GM18867 (cell line): ENCODE results near the gene KAT6B.
"Not testable (repeated sequence)": the region's sequence is repeated elsewhere in the genome, so short reads cannot be mapped to it uniquely, and the experiment has no call there.

Experiments
- ATAC-seq: cut with Tn5 transposase; IDR thresholded peaks from one replicate; pipeline ENCODE4 v1.9.1; 2021; ENCODE audit warnings: mild to moderate bottlenecking, moderate library complexity; ENCODE audit not compliant: unreplicated experiment

KAT6B gene

DNA sequence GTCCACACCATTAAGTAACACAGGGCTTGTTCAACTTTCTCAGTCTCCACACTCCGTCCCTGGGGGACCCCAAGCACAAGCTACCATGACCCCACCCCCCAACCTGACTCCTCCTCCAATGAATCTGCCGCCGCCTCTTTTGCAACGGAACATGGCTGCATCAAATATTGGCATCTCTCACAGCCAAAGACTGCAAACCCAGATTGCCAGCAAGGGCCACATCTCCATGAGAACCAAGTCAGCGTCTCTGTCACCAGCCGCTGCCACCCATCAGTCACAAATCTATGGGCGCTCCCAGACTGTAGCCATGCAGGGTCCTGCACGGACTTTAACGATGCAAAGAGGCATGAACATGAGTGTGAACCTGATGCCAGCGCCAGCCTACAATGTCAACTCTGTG is 204.0 kb downstream of the KAT6B start:
- no peak for ATAC-seq

DNA sequence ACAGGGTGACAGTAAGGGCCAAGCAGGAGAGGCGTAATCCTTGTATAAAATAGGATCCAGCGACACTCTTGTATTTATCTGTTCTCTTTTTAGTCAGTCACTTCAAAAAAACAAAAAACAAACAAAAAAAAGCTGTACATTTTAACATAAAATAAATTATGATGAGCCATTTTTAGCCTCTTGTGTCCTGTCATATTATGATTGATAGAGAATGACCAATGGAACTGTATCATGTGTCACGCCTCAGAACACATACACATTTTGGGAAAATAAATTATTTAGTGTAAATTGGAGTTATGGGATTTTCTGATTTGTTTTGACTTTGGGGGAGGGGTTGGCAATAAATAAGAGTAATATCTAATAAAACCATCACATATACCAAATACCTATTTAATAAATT is 205.7 kb downstream of the KAT6B start:
- ATAC-seq: no peak

DNA sequence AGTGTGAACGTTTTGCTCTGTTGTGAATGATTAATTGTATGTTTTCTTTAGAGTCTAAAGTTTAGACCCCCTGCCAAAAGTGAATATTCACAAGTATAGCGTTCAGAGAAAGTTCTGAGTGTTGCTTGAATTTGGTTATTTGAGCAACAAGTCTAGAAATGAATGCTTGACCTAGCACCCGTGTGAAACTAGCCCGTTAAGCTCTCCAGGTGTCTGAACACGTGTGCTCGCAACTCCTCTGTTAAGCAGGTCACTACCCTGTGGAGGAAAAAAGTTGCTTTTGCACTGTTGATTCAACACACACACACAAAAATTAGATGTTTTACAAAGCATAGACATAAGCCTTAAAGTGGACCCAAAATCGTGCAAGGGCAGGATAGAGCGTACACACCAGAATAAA is 206.4 kb downstream of the KAT6B start:
- no peak for ATAC-seq

DNA sequence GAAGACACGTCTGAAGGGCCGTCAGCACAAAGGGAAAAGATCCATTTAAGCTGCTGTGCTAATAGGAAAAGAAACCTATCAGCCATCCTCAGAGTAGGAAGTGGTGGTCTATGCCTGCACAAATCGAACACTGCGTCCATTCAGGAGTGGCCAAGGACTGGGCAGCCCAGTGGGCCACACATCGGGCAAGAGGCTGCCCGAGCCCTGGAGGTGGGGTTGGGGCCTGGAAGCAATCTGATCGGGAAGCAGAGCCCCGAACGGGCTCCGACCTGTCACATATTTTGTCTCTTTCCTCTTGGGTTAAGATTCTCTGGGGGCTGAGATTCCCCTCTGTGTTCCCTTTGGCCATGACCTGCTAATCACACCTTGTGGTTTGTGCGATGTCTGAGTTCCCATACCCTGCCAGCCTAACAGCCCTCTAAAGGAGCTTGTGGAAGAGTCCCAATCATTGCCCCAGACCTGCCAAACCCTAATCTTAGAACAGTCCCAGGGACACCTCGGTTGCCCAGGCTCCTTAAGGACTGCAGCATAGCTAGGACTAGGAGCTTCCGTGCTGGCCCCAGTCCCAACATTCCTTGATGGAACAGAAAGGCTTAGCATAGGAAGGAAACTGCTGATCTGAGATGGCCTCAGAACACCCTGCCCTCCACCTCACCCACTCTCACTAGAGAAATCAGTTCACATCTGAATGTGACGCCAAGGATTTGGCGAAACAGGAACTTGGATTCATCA is 207.2 kb downstream of the KAT6B start:
- ATAC-seq: no peak

DNA sequence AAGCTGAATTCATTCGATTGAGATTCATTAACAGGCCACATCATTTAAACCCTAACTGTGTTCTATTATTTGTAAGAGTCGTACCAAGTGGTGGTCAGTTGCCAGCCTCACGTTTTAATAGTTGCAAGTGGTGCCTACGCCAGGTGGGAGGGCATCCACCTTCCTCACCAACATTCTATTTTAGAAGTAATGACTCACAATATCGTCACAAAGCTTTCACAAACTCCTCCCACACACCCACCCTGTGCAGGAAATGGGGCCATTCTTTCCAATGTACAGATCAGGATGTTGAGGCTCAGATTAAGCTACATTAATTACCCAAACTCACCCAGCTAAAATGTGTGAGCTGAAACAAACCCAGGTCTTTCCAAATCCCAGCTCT is 207.7 kb downstream of the KAT6B start:
- ATAC-seq: no peak

DNA sequence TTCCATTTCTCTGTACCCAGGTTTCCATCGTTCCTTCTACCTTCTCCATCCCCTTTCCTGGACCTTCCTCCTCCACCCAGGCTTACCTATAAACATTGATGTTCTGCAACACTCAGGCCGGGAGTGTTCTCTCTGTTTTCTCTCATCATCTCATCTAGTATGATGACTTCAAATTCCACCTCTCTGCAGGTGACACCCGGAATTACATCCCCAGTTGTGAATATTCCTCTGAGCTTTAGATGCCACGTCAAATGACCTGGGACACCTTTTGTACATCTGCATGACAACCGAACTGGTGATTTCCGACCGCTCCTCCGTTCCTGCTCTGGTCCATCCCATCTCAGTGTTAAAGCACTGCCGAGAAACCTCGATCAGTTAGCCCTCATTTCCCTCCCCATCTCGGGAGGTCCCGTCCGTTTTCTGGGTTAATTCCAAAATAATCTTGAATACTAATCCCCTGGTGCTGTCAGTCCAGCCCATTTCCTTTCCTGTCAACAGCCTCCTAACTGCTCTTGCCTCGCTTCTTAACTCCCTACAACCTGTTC is 208.4 kb downstream of the KAT6B start:
- ATAC-seq: no peak

DNA sequence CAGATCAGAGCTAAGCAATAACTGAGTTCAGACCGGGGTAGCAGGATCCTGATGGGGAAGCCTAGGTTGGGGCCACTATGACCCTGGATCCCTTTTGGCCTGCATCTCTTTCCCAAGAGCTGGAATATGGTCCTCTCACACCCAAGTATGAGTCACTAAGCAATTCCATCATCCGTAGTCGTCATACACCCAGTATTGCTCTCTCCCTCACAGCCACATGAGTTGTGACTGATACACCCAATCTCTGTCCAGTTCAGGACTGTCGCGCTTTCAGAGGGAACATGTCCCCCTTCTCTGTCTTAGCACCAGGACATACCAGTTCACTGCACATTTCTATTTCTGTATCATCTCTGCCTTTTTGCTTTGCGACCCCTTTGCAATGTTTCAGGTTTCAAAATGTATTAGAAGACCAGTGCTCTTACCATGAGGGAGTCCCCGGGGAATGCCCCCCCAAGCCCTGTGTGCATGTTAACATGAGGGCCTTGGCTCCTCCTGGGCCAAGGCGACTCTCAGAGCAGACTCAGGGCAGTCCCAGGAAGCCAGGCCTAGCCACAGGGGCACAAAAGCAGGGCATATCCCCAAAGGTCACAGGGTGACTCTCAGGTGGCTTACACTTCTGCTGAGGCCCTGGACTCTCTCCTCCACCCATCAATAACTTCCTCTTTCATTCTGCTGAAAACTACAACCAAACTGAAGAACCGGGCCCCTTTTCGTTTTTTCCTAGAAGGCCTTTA is 209.7 kb downstream of the KAT6B start:
- ATAC-seq: no peak

DNA sequence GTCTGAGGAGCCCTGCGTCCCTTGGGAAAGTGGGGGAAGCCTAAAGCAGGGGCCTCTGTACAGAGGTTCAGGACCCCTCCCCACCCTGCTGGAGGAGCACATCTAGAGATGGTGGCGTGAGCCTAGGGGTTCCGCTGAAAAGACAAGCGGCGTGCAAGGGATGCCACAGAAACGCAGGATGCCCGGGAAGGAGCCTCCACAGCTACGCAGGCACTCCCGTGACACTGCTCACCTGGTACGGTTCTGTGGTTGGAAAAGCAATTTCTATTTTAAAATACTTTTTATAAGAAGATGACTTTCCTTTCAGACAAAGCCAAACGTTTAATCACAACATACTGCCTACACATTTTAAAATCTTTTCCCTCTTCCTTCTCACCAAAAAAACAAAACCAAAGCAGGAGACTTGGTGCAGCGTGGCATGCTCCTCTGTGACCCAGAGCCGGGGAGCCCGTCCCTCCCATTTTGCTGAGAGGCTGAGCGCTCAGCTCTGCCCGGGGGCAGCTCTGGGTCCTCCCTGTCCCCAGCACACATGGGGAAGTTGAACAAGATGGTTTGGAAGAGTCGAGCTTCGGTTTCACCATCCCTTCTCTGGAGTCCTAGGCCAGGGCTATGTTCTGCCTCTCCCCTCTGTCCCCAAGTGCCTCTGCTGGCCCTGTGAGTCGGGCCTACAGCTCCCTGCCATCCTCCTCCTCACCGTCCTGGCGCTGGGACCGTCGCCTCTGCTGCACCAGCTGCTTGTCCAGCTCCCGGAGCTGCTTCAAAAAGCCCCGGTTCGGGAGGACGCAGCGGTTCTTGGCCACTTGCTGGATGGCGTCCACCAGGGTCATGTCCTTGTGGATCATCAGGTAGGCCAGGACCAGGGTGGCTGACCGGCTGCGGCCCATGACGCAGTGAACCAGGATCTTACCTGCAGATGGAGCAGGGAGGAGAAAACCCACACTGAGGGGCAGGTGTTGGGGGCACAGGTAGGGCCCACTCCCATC is 211.1 kb downstream of the KAT6B start:
- no peak for ATAC-seq

DNA sequence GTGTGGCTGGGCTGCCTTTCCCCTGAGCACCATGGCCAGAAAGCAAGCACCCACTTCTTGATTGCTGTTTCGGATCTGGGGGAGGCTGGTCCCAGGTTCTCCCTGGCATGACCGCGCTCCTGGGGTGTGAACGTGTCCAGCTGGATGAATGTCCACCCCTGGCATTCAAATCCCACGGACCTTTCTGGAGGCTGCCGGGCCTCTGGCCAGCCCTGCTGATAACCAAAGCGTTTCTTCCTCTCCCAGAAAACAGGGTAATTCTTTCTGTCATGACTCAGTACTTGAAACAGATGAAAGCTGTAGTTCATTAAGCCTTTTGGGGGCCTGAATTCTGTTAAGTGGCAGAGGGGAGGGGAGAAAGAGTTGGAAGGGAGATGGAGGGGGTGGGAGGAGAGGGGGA is 211.9 kb downstream of the KAT6B start:
- ATAC-seq: no peak

DNA sequence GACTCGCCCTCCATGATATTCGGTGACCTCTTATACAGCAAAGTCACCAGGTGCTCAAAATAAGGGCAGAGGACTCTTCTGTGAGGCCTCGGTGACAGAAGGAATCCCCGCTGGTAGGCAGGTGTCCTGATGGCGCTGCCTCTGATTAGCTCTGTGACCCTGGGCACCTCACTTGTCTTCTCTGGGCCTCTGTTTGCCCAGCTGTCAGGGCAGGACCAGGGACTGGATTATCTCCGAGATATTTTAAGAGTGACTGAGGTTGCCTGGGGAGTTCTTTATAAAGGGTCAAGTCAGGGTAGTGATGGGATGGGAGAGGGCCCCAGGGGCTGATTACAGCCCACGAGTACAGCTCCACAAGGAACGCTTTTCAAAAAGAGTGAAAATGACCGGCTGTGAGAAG is 214.2 kb downstream of the KAT6B start:
- no peak for ATAC-seq

DNA sequence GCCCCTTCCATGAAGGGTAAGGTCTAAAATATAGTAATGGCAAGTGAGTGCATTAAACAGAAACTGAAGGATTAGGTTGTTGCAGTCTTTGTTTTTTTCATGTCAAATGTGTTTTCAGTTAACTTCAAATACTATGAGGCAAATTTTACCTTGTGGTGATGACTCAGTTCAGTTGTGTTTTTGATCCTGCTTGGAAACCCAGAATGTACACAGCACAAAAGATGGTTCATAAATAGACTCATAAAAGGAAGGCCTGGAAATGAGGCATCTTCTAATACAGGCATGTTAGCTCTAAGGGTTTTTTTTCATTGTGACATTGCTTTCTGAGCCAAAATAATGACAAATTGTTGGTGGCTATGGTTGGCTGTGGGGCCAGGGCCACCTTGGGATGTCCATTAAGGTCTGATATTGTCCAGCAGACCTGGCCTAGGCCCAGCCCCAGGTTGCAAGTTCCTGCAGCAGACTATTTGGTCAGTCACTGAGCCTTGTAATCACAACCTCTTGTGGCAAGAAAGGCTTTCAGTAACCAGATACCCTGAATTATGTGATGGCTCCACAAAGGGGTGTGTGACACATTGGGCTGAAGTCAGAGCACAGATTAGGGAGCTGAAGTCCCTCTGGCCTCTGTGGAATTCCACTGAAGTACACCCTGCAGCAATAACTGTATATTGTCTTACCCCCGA is 216.0 kb downstream of the KAT6B start:
- no peak for ATAC-seq

DNA sequence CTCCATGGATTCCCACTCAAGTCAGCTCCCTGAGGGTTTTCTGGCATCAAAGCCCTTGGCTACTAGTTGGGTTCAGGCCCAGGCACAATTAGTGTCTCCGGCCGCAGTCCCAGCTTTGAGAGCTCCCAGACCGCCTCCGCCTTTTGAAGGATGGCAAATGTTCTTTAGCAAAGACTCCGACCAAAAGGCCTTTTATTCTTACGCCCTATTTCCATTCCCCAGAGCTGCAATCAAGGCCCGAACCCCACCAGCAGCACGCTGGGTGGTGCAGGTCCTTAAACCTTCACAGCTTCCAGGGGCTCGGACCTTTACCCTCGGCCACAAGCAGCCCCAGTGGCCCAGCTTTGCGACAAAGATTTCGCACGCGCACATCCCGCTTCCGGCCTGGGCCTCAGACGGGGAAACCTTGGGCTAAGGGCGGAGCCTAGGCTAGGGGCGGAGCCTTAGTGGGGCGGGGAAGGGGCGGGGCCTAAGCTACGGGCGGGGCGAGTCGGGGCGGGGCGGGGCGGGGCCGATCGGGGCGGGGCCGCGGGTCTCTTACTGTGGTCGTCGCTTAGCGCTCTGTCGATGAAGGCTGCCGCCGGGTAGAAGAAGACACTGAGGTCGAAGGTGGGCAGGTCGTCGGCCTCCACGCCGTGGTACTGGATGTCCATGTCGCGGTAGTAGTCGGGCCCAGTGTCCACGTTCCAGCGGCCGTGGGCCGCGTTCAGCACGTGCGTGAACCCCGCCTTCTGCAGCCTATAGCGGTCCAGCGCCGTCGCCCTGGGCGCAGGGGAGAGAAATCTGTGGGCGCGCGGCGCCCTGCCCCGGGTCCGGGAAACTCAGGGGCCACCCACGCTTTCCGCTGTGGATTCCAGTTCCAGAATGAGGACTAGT is 217.1 kb downstream of the KAT6B start:
- no peak for ATAC-seq

DNA sequence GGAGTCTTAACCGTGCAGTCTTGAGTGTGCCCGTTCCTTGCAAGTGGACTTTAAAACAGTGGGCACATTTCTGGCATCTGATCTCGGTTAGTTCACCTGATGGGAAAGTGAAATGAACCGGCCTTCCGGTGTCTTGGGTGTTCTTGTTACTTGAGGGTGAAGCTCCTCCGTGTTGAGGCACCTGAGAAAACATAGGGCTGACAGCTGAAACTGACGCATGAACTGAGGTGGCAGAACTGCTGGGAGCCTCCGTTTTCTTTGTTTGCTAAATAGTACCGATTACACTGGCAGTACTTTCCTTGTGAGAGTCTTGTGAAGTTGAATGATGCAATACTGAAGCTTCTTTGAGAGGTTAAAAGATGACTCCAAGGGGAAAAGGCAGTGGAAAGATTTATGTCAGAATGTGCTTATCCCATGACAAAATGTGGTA is 222.3 kb downstream of the KAT6B start:
- no peak for ATAC-seq

DNA sequence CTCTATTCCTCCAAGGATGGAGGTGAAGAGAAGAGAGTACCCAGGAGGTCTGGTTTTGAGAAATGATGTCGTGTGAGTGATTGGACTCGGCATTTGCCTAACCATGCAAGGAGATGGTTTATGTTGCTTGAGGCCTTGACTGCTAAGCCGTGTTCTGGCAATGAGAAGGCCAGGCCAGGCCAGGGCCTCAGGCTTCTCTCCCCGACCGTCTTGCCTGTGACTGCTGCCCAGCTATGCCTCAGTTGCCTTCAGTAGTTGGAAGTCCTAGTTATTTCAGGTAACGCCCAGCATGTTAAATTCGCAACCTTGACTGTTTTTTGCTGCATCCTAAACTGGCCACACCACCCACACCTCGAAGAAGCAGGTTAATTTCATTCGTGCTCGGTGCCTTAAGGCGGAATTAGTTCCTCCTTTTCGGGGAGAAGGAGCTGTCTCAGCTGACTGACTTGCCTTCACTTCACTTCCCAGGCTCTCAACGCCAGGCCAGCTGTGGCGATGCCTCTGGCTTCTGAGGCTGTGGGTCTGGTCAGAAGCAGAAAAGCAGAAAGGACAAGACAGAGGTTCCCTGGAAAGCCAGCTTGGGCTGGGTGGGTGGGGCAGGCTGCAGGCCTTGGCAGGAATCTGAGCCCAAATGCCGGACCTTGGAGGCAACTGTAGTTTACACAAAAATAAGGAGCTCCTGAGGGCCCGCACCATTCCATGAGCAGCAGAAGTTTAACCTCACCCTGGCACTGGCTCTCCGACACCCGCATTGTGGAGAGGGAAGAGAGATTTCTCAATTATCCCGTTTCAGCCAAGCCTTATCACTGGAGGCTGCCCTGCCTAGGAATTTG is 223.1 kb downstream of the KAT6B start:
- no peak for ATAC-seq

DNA sequence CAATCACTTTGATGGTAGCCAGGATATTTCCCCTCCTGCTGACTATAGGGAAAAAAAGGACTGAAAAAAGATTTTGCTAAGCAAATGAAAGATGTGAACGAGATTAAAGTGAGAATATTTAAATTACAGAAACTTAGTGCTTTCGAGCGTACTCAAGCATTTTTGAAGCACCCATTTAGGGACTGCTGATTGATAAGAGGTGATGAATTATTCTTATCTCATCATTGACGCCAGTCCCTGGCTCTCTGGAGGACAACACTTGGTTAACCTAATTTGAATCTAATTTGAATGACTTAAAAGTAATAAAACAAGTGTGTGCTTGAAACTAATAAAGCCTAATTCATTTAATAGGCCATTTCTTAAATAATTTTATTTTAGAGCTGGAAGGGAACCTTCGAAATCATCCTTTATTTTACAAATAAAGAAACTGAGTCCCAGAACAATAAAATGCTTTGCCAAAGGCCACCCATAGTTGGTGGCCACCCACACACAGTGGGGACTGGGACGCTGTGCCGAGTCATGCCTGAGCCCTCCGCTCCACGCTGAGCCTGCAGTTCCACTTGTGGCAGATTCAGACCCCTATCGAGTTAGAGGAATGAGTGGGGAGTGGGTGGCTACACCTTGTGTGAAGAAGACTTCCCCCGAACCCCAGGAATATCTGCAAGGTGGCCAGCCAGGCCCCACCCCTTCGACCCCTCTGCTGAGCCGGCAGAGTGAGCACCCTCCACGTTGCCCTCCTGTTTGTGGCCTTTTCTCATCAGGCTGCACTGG is 223.9 kb downstream of the KAT6B start:
- no peak for ATAC-seq

DNA sequence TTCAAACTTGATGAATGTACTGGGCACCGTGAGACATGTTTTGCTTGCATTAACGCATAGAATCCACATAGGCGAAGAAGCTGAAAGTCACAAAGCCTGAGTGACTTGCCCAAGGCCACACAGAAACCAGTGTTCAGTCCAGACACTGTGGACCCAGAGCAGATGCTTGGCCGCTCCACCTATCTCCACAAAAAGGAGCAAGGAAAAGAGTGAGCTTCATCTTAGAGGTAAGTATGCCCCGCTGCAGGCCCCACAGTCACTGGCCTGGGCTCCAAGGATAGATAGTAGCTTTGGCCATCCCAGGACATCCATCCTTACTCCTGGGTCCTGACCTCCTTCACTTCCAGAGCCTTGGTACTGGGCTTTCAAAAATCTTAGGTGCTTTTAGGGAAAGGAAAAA is 224.9 kb downstream of the KAT6B start:
- ATAC-seq: no peak

DNA sequence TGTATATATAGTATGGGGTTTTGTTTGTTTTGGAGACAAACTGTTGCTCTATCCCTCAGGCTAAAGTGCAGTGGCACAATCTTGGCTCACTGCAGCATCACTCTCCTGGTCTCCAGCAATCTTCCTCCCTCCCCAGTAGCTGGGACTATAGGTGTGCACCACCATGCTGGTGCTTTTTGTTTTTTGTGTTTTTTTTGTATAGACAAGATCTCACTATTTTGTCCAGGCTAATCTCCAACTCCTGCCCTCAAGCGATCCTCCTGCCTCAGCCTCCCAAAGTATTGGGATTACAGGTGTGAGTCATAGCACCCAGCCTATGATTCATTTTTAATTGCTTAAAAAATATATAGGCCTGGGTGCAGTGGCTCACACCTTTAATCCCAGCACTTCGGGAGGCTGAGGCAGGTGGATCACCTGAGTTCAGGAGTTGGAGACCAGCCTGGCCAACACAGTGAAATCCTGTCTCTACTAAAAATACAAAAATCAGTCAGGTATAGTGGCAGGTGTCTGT is 229.6 kb downstream of the KAT6B start:
- not testable (repeated sequence) for ATAC-seq

DNA sequence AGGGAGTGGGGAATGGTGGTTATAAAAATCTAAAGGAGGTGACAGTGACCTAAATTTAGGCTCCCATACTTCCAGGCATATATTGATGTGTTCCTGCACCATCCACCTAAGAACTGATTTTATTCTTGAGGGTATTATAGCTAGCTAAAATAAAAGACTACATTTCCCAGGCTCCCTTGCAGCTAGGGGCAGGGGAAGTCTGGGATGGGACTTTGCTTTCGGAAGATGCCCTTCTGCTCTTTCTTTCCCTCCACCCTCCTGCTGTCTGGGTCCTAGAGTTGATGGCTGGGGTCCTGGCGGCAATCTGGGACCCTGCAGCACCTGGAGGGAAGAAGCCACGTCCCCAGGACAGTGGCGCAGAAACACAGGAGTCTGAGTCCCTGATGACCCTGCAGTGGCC is 231.3 kb downstream of the KAT6B start:
- ATAC-seq: no peak
